Measurements from ENCODE around the gene LGALSL.

DNA sequence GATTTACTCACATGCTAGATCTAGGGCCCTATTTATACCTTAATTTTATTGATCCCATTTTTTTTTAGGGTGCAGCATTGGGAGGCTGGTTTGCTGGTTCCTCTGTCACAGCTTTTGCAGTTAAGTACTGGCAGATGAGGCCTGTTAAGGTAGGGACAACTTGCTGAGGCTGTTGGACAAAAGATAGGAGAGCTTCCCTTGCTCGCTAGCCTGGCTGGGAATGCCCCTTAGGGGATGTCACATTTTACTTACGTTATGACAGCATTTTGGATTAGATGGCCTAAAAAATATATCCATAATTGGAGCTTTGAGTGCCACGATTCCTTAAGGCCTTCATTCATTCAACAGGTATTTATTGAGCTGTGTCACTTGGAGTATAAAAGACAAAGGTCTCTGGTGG, 8.2 kb downstream of the LGALSL start:
- TF ChIP-seq POLR2A (IDR thresholded peaks at IDR 0.05; ENCODE audit: low read depth, low read length), result no peak
- TF ChIP-seq TAF1 (IDR thresholded peaks at IDR 0.05; ENCODE audit: low read depth, low read length), result no peak
- no peak for TF ChIP-seq POLR2AphosphoS5 (IDR thresholded peaks at IDR 0.05; ENCODE audit: low read depth, low read length)
- no peak for TF ChIP-seq SPI1 (IDR thresholded peaks at IDR 0.05; ENCODE audit: low read depth, low read length)

All from GM12891 (cell line).